ENCODE data around the gene USP5.

The USP5 gene

DNA sequence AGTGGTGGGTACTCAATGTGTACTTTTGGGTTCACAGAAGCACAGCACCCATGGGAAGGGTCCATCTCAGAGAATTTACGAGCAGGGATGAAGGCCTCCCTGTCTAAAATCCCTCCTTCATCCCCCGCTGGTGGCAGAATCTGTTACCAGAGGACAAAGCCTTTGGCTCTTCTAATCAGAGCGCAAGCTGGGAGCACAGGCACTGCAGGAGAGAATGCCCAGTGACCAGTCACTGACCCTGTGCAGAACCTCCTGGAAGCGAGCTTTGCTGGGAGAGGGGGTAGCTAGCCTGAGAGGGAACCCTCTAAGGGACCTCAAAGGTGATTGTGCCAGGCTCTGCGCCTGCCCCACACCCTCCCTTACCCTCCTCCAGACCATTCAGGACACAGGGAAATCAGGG lies 31.8 kb upstream of the USP5 start:
- no peak overlapping the region for H3K4me3 ChIP-seq (ENCODE audit: low read depth, low read length)
- no peaks in the 10 kb centered on the region for H3K9me3 ChIP-seq (ENCODE audit: control insufficient read depth, insufficient read depth, low read length)
- H3K27ac ChIP-seq (ENCODE audit: low read depth, low read length): no peak overlapping the region
- peaks cover 44% of the 10 kb centered on the region for H3K27me3 ChIP-seq (ENCODE audit: control insufficient read depth, insufficient read depth, low read length)
- H3K4me1 ChIP-seq (ENCODE audit: control insufficient read depth, insufficient read depth, low read length): peaks cover 26% of the 10 kb centered on the region
- no peak overlapping the region for H3K9ac ChIP-seq (ENCODE audit: low read depth, low read length)
- no peaks in the 10 kb centered on the region for H3K36me3 ChIP-seq (ENCODE audit: control insufficient read depth, insufficient read depth, low read length)

GRCh38 chr12:6821591-6822425 lies 30.1 kb upstream of the USP5 start, which contains the start of gene GPR162:
GPR162 (plus strand) TSS chr12:6821821; CDS start chr12:6823899, 2,078 bp downstream.
- Histone ChIP-seq H3K9ac (ENCODE audit: low read depth, low read length) (no peak within 1 kb of the TSS), H3K36me3 (ENCODE audit: control insufficient read depth, insufficient read depth, low read length) (no peaks in the 10 kb centered on the region), H3K27me3 (ENCODE audit: control insufficient read depth, insufficient read depth, low read length) (peaks cover 58% of the 10 kb centered on the region), H3K27ac (ENCODE audit: low read depth, low read length) (peak within 1 kb of the TSS; percentile 37), H3K4me3 (ENCODE audit: low read depth, low read length) (peak within 1 kb of the TSS; percentile 69), H3K4me1 (ENCODE audit: control insufficient read depth, insufficient read depth, low read length) (peaks cover 34% of the 10 kb centered on the region), H3K9me3 (ENCODE audit: control insufficient read depth, insufficient read depth, low read length) (no peaks in the 10 kb centered on the region)

DNA sequence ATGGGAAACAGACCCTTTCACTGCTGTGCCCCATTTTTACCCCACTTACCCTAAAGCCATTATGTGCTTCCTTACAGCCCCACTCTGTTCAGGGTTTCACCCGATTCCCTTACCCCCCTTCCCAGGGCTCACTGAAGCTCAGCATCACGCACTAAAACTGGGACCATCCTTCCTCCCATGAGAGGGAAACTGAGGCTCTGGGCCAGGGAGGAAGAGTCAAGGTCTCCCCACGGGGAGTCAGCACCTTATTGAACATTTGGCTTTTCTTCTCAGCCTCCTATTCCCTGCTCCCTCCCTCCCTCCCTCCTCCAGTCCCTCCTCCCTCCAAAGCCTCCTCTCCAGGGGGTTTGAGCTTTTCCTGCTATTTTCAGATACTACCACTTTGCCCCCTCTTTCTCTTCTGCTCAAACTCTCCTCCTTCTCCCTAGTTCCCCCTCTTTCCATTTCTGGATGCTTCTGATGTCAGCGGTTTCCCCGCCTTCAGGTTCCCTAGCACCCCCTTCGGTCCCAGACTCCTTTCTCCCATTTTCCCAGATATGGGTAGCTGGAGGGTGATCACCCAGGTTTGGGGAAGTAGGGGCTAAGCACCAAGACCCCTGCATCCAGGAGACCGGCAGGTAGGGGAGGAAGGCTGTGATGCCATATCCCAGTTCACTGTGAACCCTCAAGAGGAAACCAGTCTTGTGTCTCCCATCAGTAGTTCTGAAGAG lies 29.4 kb upstream of the USP5 start:
- Histone ChIP-seq H3K27ac (ENCODE audit: low read depth, low read length) (no peak overlapping the region), H3K4me3 (ENCODE audit: low read depth, low read length) (peak overlapping the region; percentile 69), H3K36me3 (ENCODE audit: control insufficient read depth, insufficient read depth, low read length) (no peaks in the 10 kb centered on the region), H3K27me3 (ENCODE audit: control insufficient read depth, insufficient read depth, low read length) (peaks cover 63% of the 10 kb centered on the region), H3K9me3 (ENCODE audit: control insufficient read depth, insufficient read depth, low read length) (no peaks in the 10 kb centered on the region), H3K4me1 (ENCODE audit: control insufficient read depth, insufficient read depth, low read length) (peaks cover 41% of the 10 kb centered on the region), H3K9ac (ENCODE audit: low read depth, low read length) (no peak overlapping the region)

DNA sequence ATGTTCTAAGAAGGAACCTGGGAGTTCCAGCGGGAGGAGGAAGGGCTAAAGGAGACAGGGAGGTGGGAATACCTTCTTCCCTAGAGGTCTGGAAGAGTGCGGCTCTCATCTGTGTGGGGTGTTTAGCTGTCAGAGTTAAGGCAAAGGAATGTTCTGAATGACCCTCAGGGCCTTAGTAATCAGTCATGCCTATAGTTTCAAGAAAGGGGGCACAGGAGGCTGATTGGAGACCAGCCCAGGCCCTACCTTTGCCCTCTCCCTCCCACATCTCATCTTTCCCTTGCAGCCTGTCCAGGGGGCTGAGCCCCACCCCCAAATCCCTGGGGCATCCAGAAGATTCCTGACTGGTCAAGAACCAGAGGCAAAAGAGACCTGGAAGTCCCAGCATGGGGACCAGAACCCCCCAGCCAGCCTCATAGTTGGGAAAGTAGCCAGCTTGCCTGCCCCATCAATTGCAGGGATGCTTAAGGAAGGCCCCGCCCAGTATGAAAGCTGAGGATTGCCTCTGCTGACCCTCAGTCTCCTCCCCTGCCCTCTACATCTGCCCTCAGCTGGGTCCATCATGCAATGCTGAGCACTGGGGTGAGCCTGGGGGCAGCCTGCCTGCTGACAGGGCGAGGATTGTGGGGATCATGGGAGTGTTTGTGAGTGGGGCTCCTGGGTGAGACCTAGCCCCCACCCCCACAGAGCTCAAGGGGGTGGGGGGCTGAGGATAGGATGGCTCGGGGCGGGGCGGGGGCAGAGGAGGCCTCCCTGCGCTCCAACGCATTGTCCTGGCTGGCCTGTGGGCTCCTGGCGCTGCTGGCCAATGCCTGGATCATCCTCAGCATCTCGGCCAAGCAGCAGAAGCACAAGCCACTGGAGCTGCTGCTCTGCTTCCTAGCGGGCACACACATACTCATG lies 28.5 kb upstream of the USP5 start:
- Histone ChIP-seq H3K4me3 (ENCODE audit: low read depth, low read length) (no peak overlapping the region), H3K27me3 (ENCODE audit: control insufficient read depth, insufficient read depth, low read length) (peaks cover 63% of the 10 kb centered on the region), H3K36me3 (ENCODE audit: control insufficient read depth, insufficient read depth, low read length) (no peaks in the 10 kb centered on the region), H3K4me1 (ENCODE audit: control insufficient read depth, insufficient read depth, low read length) (peaks cover 34% of the 10 kb centered on the region), H3K9me3 (ENCODE audit: control insufficient read depth, insufficient read depth, low read length) (no peaks in the 10 kb centered on the region), H3K9ac (ENCODE audit: low read depth, low read length) (no peak overlapping the region), H3K27ac (ENCODE audit: low read depth, low read length) (no peak overlapping the region)

DNA sequence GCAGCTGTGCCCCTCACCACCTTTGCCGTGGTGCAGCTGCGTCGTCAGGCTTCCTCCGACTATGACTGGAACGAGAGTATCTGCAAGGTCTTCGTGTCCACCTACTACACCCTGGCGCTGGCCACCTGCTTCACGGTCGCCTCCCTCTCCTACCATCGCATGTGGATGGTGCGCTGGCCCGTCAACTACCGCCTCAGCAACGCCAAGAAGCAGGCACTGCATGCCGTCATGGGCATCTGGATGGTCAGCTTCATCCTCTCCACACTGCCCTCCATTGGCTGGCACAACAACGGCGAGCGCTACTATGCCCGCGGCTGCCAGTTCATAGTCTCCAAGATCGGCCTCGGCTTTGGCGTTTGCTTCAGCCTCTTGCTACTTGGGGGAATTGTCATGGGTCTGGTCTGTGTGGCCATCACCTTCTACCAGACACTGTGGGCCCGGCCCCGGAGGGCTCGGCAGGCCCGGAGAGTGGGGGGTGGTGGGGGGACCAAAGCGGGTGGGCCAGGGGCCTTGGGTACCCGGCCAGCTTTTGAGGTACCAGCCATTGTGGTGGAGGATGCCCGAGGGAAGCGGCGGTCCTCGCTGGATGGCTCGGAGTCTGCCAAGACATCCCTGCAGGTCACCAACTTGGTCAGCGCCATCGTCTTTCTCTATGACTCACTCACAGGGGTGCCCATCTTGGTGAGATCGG lies 27.7 kb upstream of the USP5 start:
- peaks cover 33% of the 10 kb centered on the region for H3K4me1 ChIP-seq (ENCODE audit: control insufficient read depth, insufficient read depth, low read length)
- H3K4me3 ChIP-seq (ENCODE audit: low read depth, low read length): no peak overlapping the region
- no peaks in the 10 kb centered on the region for H3K36me3 ChIP-seq (ENCODE audit: control insufficient read depth, insufficient read depth, low read length)
- H3K9me3 ChIP-seq (ENCODE audit: control insufficient read depth, insufficient read depth, low read length): no peaks in the 10 kb centered on the region
- H3K27me3 ChIP-seq (ENCODE audit: control insufficient read depth, insufficient read depth, low read length): peaks cover 63% of the 10 kb centered on the region
- no peak overlapping the region for H3K27ac ChIP-seq (ENCODE audit: low read depth, low read length)
- no peak overlapping the region for H3K9ac ChIP-seq (ENCODE audit: low read depth, low read length)

GRCh38 chr12:6824901-6825381 lies 27.0 kb upstream of the USP5 start:
- no peak overlapping the region for H3K9ac ChIP-seq (ENCODE audit: low read depth, low read length)
- H3K9me3 ChIP-seq (ENCODE audit: control insufficient read depth, insufficient read depth, low read length): no peaks in the 10 kb centered on the region
- H3K4me1 ChIP-seq (ENCODE audit: control insufficient read depth, insufficient read depth, low read length): peaks cover 36% of the 10 kb centered on the region
- H3K4me3 ChIP-seq (ENCODE audit: low read depth, low read length): peak overlapping the region; percentile 60
- peaks cover 57% of the 10 kb centered on the region for H3K27me3 ChIP-seq (ENCODE audit: control insufficient read depth, insufficient read depth, low read length)
- H3K36me3 ChIP-seq (ENCODE audit: control insufficient read depth, insufficient read depth, low read length): no peaks in the 10 kb centered on the region
- H3K27ac ChIP-seq (ENCODE audit: low read depth, low read length): no peak overlapping the region

DNA sequence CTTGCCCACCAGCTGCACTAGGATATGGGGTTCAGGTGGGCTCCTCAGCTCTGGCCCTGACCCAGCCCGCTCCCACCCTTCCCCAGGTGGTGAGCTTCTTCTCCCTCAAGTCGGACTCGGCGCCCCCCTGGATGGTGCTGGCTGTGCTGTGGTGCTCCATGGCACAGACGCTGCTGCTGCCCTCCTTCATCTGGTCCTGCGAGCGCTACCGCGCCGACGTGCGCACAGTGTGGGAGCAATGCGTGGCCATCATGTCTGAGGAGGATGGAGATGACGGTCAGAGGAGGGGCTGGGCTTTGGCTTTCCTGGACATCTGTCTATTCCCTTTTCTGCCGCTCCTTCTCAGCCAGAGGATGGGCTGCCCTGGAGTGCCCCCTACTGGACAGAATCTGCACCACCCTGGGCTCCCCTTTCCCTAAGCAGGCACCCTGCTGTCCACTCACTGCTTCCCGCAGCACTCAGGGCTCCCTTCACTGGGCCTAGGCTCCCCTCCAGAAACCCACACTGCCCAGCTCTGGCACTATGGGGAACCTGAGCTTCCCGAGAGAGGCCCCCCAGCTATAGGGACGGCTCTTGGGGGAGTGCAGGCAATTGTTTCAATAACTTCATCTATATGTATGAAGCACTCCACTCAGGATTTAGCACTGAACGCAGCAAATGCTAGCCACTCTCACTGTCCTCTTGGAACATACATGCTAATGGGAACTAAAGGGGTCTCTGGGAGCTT lies 26.4 kb upstream of the USP5 start:
- H3K27ac ChIP-seq (ENCODE audit: low read depth, low read length): no peak overlapping the region
- peaks cover 51% of the 10 kb centered on the region for H3K27me3 ChIP-seq (ENCODE audit: control insufficient read depth, insufficient read depth, low read length)
- peak overlapping the region; percentile 60 for H3K4me3 ChIP-seq (ENCODE audit: low read depth, low read length)
- peaks cover 5% of the 10 kb centered on the region for H3K36me3 ChIP-seq (ENCODE audit: control insufficient read depth, insufficient read depth, low read length)
- H3K9me3 ChIP-seq (ENCODE audit: control insufficient read depth, insufficient read depth, low read length): no peaks in the 10 kb centered on the region
- H3K4me1 ChIP-seq (ENCODE audit: control insufficient read depth, insufficient read depth, low read length): peaks cover 33% of the 10 kb centered on the region
- no peak overlapping the region for H3K9ac ChIP-seq (ENCODE audit: low read depth, low read length)

DNA sequence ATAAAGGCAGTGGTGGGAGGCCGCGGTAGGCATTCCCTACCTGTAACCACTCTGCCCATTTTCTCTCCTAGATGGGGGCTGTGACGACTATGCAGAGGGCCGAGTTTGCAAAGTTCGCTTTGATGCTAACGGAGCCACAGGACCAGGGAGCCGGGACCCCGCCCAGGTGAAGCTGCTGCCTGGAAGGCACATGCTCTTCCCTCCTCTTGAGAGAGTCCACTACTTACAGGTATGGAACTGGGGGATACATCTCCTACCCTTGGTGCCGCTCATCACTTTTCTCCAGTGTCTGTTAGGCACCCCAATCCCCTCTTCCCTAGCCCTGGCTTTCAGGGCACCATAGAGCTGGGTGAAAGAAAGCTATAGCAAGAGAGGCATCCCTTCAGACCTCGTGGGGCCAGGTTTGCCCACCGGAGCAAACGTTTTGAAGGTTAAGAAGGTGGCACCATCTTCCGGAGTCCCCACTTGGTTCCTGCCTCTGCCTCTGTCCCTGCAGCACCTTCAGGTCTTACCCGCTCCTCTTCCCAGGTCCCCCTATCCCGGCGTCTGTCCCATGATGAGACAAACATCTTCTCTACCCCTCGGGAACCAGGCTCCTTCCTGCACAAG lies 25.7 kb upstream of the USP5 start:
- H3K4me3 ChIP-seq (ENCODE audit: low read depth, low read length): no peak overlapping the region
- peaks cover 12% of the 10 kb centered on the region for H3K36me3 ChIP-seq (ENCODE audit: control insufficient read depth, insufficient read depth, low read length)
- H3K9ac ChIP-seq (ENCODE audit: low read depth, low read length): no peak overlapping the region
- peaks cover 51% of the 10 kb centered on the region for H3K27me3 ChIP-seq (ENCODE audit: control insufficient read depth, insufficient read depth, low read length)
- H3K27ac ChIP-seq (ENCODE audit: low read depth, low read length): no peak overlapping the region
- H3K9me3 ChIP-seq (ENCODE audit: control insufficient read depth, insufficient read depth, low read length): no peaks in the 10 kb centered on the region
- H3K4me1 ChIP-seq (ENCODE audit: control insufficient read depth, insufficient read depth, low read length): peaks cover 28% of the 10 kb centered on the region

DNA sequence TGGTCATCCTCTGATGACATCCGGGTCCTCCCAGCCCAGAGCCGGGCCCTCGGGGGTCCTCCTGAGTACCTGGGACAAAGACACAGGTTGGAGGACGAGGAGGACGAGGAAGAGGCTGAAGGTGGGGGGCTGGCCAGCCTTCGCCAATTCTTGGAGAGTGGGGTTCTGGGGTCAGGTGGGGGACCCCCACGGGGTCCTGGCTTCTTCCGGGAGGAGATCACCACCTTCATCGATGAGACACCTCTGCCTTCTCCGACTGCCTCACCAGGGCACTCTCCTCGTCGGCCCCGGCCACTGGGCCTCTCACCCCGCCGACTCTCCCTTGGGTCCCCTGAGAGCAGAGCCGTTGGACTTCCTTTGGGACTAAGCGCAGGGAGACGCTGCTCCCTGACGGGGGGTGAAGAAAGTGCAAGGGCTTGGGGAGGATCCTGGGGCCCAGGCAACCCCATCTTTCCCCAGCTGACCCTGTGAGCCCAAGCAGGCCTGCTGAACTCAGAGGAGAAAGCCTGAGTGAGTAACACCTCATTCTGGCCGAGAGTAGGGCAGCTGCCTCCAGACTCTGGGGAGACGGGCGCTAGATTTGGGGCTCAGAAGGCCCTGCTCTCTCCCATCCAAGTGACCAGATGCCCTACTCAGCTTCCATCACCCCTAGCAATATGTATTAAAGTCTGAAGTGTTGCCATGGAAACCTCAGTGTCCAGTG lies 25.1 kb upstream of the USP5 start:
- Histone ChIP-seq H3K27me3 (ENCODE audit: control insufficient read depth, insufficient read depth, low read length) (peaks cover 50% of the 10 kb centered on the region), H3K36me3 (ENCODE audit: control insufficient read depth, insufficient read depth, low read length) (peaks cover 19% of the 10 kb centered on the region), H3K27ac (ENCODE audit: low read depth, low read length) (no peak overlapping the region), H3K9ac (ENCODE audit: low read depth, low read length) (no peak overlapping the region), H3K4me1 (ENCODE audit: control insufficient read depth, insufficient read depth, low read length) (peaks cover 28% of the 10 kb centered on the region), H3K4me3 (ENCODE audit: low read depth, low read length) (0 out of 2 replicates have a peak overlapping the region, but pooled peaks have one; percentile 25), H3K9me3 (ENCODE audit: control insufficient read depth, insufficient read depth, low read length) (no peaks in the 10 kb centered on the region)

Data from HUES48 (cell line).